Ascending aorta (tissue), 2 donors: ENCODE measurements around the gene CHMP6. TPM values are rescaled to one million over a fixed set of nuclear protein-coding genes. Genes with fewer than 3 reads are reported as not detected.

ENCODE experiments used
- DNase-seq, 2 donors: peaks; one replicate each; pipeline ENCODE4 v3.0.0-alpha.2; 2019; ENCODE audit warnings: low spot score in 2 of 2
- H3K27ac ChIP-seq, 2 donors: fragments of 200-600 bp; sonication (generic); one replicate each; pipeline ENCODE4 v1.5.1; 2016 to 2017; ENCODE audit warnings: mild to moderate bottlenecking in 1 of 2
- H3K27me3 ChIP-seq: fragments of 200-600 bp; sonication (generic); one replicate; pipeline ENCODE4 v1.5.1; 2017
- H3K36me3 ChIP-seq, 2 donors: fragments of 200-600 bp; sonication (generic); one replicate each; pipeline ENCODE4 v1.5.1; 2016
- H3K4me1 ChIP-seq, 2 donors: fragments of 200-600 bp; sonication (generic); one replicate each; pipeline ENCODE4 v1.5.1; 2016 to 2017; ENCODE audit warnings: mild to moderate bottlenecking in 1 of 2
- H3K4me3 ChIP-seq, 2 donors: fragments of 200-600 bp; sonication (generic); one replicate each; pipeline ENCODE4 v1.5.1; 2016 to 2017; ENCODE audit warnings: mild to moderate bottlenecking in 1 of 2
- H3K9me3 ChIP-seq, 2 donors: fragments of 200-600 bp; sonication (generic); one replicate each; pipeline ENCODE4 v1.5.1; 2016
- intact Hi-C: fragments of 100-400 bp; cut with DNase I; formaldehyde crosslinking; loops from one replicate; pipeline ENCODE4 v1.15.1; 2023
- total RNA-seq: library from RNA; depleted of rRNA; stranded (reverse); fragments of >200 nt; gene quantifications from one replicate; pipeline ENCODE4 v1.1.0, GENCODE V29; 2016
- TF ChIP-seq, protein P1 (sequence below), 3 experiments: fragments of 200-600 bp in 2 of 3; fragments of 450-650 bp in 1 of 3; sonication (generic) in 2 of 3; IDR thresholded peaks; one replicate each; pipeline ENCODE4 v1.5.1; 2016 to 2019; ENCODE audit warnings: antibody characterized with exemption in 3 of 3, mild to moderate bottlenecking in 1 of 3, moderate library complexity in 1 of 3

Gene CHMP6
- total RNA-seq, 1 donor from 2014 or later: 32.1 TPM

DNA sequence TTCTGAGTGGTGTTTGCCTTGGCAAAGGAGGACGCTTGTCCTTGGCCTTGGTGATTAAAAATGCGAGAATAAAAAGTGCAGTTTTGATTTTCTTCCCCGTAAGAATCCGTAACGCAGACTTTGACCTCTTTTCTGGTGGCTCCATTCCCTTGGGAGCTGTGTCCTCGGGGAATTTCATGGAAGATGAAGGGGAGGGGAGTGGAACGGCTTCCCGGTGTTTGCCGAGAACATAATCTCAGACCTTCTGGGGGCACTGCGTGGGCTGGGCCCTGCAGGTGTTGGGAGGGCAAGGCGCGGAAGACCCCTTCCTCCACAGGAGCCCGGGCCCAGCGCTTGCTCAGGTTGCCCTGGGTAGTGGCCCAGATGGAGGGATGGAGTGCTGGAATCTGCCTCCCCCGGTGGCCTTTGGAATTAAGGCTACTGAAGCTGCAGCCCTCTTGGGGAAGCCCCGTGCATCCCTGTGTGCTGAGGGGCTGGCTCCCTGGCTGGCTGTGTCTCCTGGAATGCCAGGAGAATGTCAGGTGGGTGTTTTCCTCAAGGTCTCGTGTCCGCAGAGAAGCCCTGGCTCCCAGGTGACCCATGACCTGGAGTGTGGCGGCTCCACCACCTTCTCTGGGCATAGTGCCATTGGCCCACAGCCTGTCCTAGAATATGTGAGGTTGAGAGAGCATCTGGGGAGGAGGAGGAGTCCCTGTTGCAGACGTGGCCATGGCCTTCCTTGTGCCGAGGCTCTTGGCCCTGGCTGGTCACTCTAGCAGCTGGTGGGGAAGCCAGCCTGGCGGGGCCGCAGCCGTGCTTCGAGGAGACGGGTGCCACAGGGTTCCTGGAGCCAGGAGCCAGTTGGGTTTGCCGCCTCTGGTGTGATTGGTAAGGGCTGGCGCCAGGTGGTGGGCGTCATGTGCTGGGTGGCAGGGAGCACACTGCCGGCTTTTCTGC, 46.4 kb downstream of the CHMP6 start:
- Histone ChIP-seq H3K4me3 (peak overlapping the region; percentile 9 to 68), H3K27me3 (no peaks in the 10 kb centered on the region)

DNA sequence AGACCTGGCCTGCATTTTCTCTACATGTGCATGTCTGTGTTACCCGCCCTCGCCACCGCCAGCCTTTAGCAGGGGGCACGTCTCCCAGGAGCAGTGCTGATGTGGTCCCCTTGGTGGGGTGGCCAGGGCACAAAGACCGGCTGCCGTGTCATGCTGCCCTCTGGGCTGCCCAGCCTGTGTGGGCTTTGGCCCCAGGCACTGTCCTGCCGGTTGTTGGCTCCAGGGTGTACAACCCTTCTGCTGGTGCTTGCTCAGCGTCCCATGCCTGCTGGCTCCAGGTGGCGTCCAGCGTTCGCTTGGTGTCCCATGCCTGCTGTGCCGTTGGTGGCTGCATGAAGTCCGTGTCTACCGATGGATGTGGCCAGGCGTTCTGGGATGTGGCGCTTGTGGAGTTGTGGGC, 47.5 kb downstream of the CHMP6 start:
- no peak overlapping the region for H3K4me3 ChIP-seq
- H3K27me3 ChIP-seq: no peaks in the 10 kb centered on the region
- intact Hi-C loops: no loop called here
- DNase-seq: no peak
- no peaks in the 10 kb centered on the region for H3K9me3 ChIP-seq
- no peak overlapping the region for H3K27ac ChIP-seq
- TF ChIP-seq, protein P1, sequence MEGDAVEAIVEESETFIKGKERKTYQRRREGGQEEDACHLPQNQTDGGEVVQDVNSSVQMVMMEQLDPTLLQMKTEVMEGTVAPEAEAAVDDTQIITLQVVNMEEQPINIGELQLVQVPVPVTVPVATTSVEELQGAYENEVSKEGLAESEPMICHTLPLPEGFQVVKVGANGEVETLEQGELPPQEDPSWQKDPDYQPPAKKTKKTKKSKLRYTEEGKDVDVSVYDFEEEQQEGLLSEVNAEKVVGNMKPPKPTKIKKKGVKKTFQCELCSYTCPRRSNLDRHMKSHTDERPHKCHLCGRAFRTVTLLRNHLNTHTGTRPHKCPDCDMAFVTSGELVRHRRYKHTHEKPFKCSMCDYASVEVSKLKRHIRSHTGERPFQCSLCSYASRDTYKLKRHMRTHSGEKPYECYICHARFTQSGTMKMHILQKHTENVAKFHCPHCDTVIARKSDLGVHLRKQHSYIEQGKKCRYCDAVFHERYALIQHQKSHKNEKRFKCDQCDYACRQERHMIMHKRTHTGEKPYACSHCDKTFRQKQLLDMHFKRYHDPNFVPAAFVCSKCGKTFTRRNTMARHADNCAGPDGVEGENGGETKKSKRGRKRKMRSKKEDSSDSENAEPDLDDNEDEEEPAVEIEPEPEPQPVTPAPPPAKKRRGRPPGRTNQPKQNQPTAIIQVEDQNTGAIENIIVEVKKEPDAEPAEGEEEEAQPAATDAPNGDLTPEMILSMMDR (IDR thresholded peaks at IDR 0.05): no peak
- peaks cover 14 to 40% of the 10 kb centered on the region in 2 donors for H3K4me1 ChIP-seq
- no peaks in the 10 kb centered on the region for H3K36me3 ChIP-seq

More for the DNA sequence above, 46.4 kb downstream of the CHMP6 start:
- TF ChIP-seq, protein P1 (IDR thresholded peaks at IDR 0.05): no peak
- Histone ChIP-seq H3K4me1 (peaks cover 14 to 42% of the 10 kb centered on the region in 2 donors), H3K27ac (peak overlapping the region; percentile 27 to 35), H3K36me3 (no peaks in the 10 kb centered on the region), H3K9me3 (no peaks in the 10 kb centered on the region)
- no peak for DNase-seq
- intact Hi-C loops: loop anchor here (1.0 kb wide), 1 partner anchor 47 kb away; the partner anchor contains the start of gene CHMP6

DNA sequence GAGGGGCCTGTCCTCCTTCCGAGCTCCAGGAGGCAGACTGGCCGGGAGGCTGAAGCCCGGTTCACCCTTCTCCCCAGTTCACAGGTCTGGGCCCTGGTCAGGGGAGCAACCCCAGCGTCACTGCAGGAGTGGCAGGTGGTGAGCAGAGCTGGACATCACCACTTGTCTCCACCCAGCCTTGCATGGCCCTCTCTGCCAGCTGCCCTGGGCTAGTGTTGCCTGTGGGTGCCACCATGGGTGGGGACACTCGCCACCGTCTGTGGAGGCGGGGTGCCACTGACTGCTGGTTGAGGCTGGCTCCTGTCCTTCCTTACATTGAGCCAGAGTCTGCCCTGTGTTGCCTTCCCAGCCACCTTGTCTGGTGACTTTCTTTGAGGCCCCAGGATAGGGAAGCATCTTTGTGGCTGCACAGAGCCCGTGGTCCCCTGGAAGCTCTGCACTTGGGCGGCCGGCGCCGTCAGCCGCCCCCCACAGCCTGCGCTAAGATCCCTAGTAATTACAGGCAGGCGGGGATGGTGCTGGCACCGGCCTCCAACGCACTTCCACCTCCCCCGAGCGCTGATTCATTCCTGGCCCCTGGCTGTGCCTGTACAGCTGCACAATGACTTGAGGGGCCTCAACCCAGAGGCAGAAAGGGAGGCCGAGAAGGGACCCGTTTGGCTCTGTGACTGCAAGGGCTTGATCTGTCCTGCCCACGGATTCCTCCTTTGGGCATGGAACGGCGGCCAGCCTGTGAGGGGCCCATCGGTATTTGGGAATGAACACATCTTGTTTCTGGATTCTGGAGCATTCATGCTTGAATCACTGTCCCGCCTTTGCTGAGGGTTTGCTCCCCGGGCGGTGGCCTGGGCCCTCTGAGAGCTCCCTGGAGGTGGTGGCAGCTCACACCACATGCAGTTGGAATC, 48.5 kb downstream of the CHMP6 start:
- DNase-seq: no peak
- intact Hi-C loops: no loop called here
- Histone ChIP-seq H3K4me1 (peaks cover 14 to 42% of the 10 kb centered on the region in 2 donors), H3K9me3 (no peaks in the 10 kb centered on the region), H3K36me3 (no peaks in the 10 kb centered on the region), H3K27me3 (no peaks in the 10 kb centered on the region), H3K27ac (no peak overlapping the region), H3K4me3 (no peak overlapping the region)
- TF ChIP-seq, protein P1 (IDR thresholded peaks at IDR 0.05): no peak

DNA sequence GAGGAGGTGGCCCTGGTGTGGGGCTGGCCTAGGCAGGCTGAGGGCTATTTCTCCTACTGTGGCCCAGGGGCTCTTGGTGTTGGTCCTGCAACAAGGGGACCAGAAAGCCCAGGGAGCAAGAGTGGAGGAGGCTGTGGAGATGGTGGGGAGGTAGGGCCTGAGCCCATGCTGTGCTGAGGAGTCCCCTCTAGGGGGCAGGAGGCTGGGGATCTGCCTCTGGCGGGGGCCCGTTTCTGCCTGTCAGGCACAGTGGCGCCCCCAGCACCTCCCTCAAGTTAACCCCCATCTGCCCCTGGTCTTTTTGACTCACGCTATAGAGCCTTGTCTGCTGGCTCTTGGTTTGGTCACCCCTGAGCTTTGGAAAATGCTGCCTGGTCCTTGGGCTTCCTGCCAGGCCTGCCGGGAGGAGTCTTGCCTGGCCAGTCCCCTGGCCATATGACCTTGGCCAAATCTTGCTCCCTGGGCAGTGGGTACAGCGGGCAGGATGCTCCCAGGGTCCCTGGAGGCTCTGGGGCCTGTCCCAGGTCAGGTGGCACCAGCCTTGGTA, 49.2 kb downstream of the CHMP6 start:
- no peak overlapping the region for H3K27ac ChIP-seq
- intact Hi-C loops: no loop called here

DNA sequence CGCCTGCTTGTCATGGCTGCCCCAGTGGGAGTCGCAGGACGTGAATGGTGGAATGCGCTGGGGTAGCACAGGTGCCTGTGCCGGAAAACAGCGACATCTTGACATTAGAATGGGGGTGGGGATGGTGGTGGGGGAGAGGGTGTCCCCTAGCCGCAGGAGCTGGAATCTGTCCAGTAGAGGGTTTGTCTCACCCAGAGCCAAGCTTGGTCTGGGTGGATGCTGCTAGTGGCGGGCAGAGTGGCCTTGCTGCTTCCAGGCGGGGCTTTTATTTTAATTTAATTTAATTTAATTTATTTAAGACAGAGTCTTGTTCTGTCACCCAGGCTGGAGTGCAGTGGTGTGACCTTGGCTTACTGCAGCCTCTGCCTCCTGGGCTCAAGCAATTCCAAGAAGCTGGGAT, 51.0 kb downstream of the CHMP6 start:
- peaks cover 5 to 24% of the 10 kb centered on the region in 2 donors for H3K4me1 ChIP-seq

More for the DNA sequence above, 49.2 kb downstream of the CHMP6 start:
- no peaks in the 10 kb centered on the region for H3K36me3 ChIP-seq
- no peaks in the 10 kb centered on the region for H3K9me3 ChIP-seq
- TF ChIP-seq, protein P1 (IDR thresholded peaks at IDR 0.05): no peak
- no peak for DNase-seq
- H3K4me1 ChIP-seq: peaks cover 11 to 41% of the 10 kb centered on the region in 2 donors
- no peak overlapping the region for H3K4me3 ChIP-seq
- no peaks in the 10 kb centered on the region for H3K27me3 ChIP-seq

More for the DNA sequence above, 51.0 kb downstream of the CHMP6 start:
- Histone ChIP-seq H3K36me3 (no peaks in the 10 kb centered on the region), H3K4me3 (no peak overlapping the region), H3K9me3 (no peaks in the 10 kb centered on the region), H3K27ac (no peak overlapping the region), H3K27me3 (no peaks in the 10 kb centered on the region)
- intact Hi-C loops: no loop called here
- TF ChIP-seq, protein P1 (IDR thresholded peaks at IDR 0.05): no peak
- no peak for DNase-seq
